ENCODE measurements around the gene UBE2E2.

The UBE2E2 gene

GRCh38 chr3:23288286-23288685, 85.2 kb downstream of the UBE2E2 start:
- DNase-seq = no peak

GRCh38 chr3:23288715-23289114, 85.6 kb downstream of the UBE2E2 start:
- DNase-seq = no peak

- no peak for DNase-seq
Measured at GRCh38 chr3:23292432-23292831, 89.3 kb downstream of the UBE2E2 start.

- no peak for DNase-seq
Measured at GRCh38 chr3:23294770-23295387, 91.8 kb downstream of the UBE2E2 start.

DNA sequence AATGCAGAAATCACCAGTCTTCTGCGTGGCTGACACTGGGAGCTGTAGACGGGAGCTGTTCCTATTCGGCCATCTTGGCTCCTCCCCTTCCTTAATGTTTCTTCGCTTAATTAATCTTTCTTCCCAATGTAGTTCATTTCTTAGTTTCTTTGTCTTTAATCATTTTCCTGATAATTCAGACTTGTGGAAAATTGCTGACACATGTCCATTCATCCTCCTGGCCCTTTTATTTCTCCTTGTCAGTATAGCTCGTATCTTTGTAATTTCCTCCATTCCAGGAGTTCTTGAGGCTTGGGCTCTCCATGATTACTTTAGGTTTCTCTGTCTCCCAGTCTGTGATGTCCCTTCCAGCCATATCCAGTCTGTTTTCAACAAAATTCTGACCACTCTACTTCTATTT, 98.7 kb downstream of the UBE2E2 start:
- DNase-seq = no peak

GRCh38 chr3:23302271-23302670, 99.1 kb downstream of the UBE2E2 start:
- DNase-seq = no peak

DNA sequence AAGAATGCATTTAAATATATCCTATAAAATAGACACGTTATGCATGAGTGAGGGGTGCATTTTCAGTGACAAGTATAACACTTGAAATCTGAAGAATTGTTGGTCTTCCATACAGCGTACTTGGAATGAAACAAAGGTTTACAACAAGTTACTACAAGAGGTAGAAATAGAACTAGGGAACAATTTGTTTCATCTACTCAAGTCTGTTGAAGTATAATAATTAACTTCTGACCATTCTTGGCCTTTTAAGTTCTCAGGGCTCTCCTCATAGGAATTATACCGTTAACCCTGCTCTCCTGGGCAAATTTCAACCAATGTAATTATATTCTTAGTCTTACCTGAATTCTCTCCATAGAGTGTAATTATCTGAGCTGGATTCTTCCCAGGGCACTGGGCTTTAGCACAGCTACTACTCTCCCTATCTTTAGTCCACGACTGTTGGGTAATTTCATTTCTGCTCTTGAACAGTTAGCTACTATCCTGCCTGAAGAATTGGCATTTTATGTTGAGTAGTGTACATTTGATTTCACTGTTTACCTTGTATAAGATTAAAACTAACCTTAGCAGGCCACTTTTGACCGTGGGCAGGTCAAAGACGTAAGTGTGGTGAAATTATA, 100.6 kb downstream of the UBE2E2 start:
- DNase-seq = no peak

GRCh38 chr3:23304424-23304823, 101.3 kb downstream of the UBE2E2 start:
- DNase-seq = no peak

GRCh38 chr3:23308986-23309625, 106.0 kb downstream of the UBE2E2 start:
- no peak for DNase-seq

DNA sequence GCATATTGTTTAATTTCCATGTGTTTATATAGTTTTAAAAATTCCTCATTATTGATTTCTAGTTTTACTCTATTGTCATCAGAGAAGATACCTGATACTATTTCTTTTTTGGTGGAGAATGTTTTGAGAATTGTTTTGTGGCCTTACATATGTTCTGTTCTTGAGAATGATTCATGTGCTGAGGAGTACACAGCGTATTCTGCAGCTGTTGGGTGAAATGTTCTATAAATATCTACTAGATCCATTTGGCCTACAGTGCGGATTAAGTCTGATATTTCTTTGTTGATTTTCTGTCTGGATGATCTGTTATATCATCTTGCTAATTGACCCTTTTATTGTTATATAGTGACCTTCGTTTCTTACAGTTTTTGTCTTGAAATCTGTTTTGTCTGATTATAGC, 109.7 kb downstream of the UBE2E2 start:
- no peak for DNase-seq

DNA sequence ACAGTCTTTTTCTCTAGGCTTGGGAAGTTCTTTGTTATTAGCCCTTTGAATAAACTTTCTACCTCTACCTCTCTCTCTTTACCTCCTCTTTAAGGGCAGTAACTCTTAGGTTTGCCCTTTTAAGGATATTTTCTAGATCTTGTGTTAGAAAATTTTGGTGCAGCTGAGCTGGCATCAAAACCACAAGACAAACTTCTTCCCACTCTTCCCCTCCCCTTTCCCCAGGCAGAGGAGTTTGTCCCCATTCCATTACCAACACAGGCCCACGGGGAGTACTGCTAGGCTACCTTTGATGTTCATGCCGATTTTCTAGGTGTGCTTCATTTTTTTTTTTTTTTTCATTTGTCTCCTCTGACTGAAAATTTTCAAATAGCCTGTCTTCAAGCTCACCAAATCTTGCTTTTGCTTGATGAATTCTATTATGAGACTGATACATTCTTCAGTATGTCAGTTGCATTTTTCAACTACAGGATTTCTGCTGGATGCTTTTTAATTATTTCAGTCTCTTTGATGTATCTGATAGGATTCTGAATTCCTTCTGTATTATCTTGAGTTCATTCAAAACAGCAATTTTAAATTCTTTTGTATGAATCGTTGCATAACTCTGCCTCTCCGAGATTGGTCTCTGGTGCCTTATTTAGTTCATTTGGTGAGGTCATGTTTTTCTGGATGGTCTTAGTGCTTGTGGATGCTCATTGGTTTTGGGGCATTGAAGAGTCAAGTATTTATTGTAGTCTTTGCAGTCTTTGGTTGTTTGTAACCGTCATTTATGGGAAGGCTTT, 112.0 kb downstream of the UBE2E2 start:
- DNase-seq = no peak

- DNase-seq = no peak
Measured at GRCh38 chr3:23316924-23317323, 113.8 kb downstream of the UBE2E2 start.

DNA sequence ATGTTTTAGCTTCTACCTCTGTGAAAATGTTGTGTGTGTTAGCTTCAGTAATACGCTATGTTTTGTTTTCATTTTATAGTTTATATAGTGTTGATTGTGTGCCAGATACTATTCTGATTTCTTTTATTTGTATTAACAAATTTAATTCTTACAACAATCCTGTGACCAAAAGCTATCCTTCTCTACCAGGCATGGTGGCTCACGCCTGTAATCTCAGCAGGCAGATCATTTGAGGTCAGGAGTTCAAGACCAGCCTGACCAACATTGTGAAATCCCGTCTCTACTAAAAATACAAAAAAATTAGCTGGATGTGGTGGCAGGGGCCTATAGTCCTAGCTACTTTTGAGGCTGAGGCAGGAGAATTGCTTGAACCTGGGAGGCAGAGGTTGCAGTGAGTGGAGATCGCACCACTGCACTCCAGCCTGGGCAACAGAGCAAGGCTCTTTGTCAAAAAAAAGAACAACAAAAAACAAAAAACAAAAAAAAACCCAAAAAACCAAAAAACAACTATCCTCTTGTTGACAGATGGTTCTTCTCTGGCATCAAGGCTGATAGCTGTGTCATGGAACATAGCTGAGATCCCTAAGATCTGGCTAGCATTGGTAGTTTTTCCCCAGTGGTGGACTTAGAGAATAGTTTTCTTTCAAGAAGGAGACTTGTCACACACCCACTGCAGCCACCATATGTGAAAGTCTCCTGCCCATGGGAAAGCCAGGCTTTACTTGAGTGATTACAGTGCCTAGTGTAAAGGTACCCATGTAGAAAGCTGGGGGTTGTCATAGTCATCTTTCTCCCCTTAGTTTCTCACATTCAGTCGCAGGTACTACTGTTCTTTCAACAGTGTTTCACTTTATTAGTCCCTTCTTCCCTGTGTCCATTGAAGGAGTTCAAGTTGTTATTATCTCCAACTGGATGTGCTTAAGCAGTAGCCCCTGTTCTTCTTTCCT, 116.5 kb downstream of the UBE2E2 start:
- no peak for DNase-seq

DNA sequence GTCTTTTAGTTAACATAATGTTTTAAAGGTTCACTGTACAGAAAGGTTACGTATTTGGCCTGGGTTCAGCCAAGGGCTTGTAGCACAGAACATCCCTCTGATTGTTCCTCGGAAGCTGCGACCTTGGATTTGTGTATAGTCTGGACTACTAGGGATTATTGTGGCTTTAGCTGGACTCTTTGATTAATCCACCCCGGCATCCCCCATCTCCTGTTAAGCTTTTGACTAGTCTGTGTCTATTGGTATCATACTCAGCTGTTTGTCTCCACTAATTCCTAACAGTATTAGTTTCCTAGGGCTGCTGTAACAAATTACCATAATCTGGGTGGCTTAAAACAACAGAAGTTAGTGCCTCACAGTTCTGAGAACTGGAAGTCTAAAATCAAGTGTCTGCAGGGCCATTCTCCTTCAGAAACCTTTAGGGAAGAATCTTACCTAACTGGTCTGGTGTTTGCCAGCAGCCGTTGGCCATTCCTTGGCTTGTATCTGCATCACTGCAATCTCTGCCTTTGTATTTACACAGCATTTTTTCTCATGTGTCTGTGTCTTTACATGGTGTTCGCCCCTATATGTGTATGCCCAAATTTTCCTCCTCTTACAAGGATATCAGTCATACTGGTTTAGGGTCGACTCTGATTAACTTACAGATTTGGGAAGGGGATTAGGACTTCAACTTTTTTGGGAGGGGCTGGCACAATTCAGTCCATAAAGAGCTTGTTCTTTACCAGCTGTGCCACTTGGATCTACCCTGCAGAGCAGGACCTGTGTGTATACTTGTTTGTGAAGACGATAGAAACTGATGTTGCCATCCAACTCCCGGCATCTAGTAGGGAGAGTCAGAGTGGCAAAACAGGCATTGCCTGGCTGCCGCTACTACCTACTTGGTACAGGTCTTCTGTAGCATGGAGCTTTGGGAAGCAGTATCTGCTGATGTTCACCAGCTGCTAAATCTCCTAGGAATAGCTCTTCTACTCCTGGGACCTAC, 117.8 kb downstream of the UBE2E2 start:
- DNase-seq = no peak

- DNase-seq = no peak
Measured at GRCh38 chr3:23324745-23325144, 121.6 kb downstream of the UBE2E2 start.

GRCh38 chr3:23325466-23326065, 122.4 kb downstream of the UBE2E2 start:
- no peak for DNase-seq

GRCh38 chr3:23329471-23330105, 126.5 kb downstream of the UBE2E2 start:
- DNase-seq = no peak

GRCh38 chr3:23330568-23330967, 127.4 kb downstream of the UBE2E2 start:
- DNase-seq = no peak

- DNase-seq = no peak
Measured at GRCh38 chr3:23331141-23331935, 128.2 kb downstream of the UBE2E2 start.

All from NCI-H1048 (cell line).